ENCODE results near the gene OR52E2. TPM values are rescaled to one million over a fixed set of nuclear protein-coding genes. Genes with fewer than 3 reads are reported as not detected.

OR52E2 gene
- total and polyA plus RNA-seq, 2 of the 4 experiments (the other 2 are of a cell fraction) = not detected

DNA sequence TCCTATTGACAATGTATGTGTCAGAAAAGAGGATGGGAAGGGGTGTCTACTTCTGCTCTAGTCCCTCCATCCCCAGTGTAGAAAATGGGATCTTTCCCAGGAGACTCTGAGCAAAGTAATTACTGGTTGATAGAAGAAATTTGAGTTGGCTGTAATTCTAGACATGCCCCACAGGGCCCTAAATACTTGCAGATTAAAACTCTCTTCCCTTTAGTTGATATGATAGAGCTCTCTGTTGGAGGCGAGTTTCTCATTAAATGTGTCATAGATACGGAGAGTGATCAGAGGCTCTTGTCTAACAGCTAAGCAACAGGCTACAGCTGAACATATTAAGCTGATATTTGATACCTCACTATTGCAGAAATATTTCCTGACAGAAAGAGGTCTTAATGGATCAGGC is 42.8 kb upstream of the OR52E2 start:
- intact Hi-C loops (cut with micrococcal nuclease) = no loop called here
- Histone ChIP-seq H3K27me3 (ENCODE audit: control insufficient read depth, insufficient read depth, low read length) (0 out of 2 replicates have a peak, but pooled peaks cover 2% of the 10 kb centered on the region), H4K8ac (ENCODE audit: low read depth in 2 of 2, low read length in 2 of 2) (no peak overlapping the region), H4K91ac (ENCODE audit: insufficient read depth, low read depth, low read length) (no peak overlapping the region), H3K27ac (ENCODE audit: insufficient read depth, low read length) (no peak overlapping the region), H3K79me1 (ENCODE audit: low read depth in 1 of 2, low read length in 2 of 2) (no peaks in the 10 kb centered on the region), H2BK120ac (ENCODE audit: low read depth, low read length) (no peak overlapping the region), H2BK15ac (ENCODE audit: low read depth, low read length) (no peak overlapping the region), H2BK5ac (ENCODE audit: low read depth, low read length, poor library complexity, severe bottlenecking) (no peak overlapping the region), H3K4me2 (ENCODE audit: low read depth, low read length) (no peak overlapping the region), H3K4me1 (ENCODE audit: control insufficient read depth, insufficient read depth, low read length) (no peaks in the 10 kb centered on the region), H2BK20ac (ENCODE audit: low read depth, low read length) (no peak overlapping the region), H3K4ac (ENCODE audit: low read depth, low read length) (no peak overlapping the region), H3K23ac (ENCODE audit: low read depth, low read length) (no peak overlapping the region), H2AK5ac (ENCODE audit: low read depth, low read length) (no peak overlapping the region), H3K4me3 (ENCODE audit: insufficient read depth, low read depth, low read length) (no peak overlapping the region), H3K9me3 (ENCODE audit: control insufficient read depth, insufficient read depth, low read length) (no peaks in the 10 kb centered on the region), H3K14ac (replicated peaks; ENCODE audit: low read depth, low read length) (no peak overlapping the region), H3K36me3 (ENCODE audit: control insufficient read depth, insufficient read depth, low read length) (no peaks in the 10 kb centered on the region), H2AFZ (replicated peaks; ENCODE audit: low read length, poor library complexity) (no peak overlapping the region), H3K56ac (ENCODE audit: extremely low read depth, insufficient read depth, low read length) (no peak overlapping the region), H2AK9ac (replicated peaks; ENCODE audit: low read depth, low read length, poor library complexity) (no peak overlapping the region), H3K9me1 (ENCODE audit: insufficient read depth, low read length) (no peaks in the 10 kb centered on the region), H3K18ac (ENCODE audit: low read depth, low read length) (no peak overlapping the region), H3K9ac (ENCODE audit: low read depth, low read length) (no peak overlapping the region), H4K5ac (ENCODE audit: low read depth, low read length) (no peak overlapping the region), H4K20me1 (ENCODE audit: insufficient read depth, low read length) (no peaks in the 10 kb centered on the region)
- CTCF ChIA-PET = interaction anchor here (0.6 kb wide), 1 partner anchor 20 kb away, joined by 3 read pairs; no protein-coding TSS in a partner anchor
- dilution Hi-C loops (cut with HindIII; ENCODE audit: low sequenced_read_pairs, unreplicated experiment) = no loop called here
- BruUV-seq (replicated peaks) = no TSS peak
- in situ Hi-C loops (cut with MboI; ENCODE audit: low sequenced_read_pairs) = no loop called here
- ATAC-seq (ENCODE audit: low read depth) (no peak), DNase-seq (no peak)
- no CpG with 5 or more reads among the region's 2 CpGs for WGBS, 2 experiments (ENCODE audit: extremely low coverage in 2 of 2, insufficient read length in 1 of 2)
- POLR2A ChIA-PET (ENCODE audit: unreplicated experiment) = no interaction called here
- no peak for TF ChIP-seq FOS (IDR thresholded peaks at IDR 0.05; ENCODE audit: low read depth, low read length)
- TF ChIP-seq CHD1 (IDR thresholded peaks at IDR 0.05; ENCODE audit: low read depth, low read length) = no peak
- TF ChIP-seq BHLHE40 (IDR thresholded peaks at IDR 0.05; ENCODE audit: low read depth, low read length) = no peak
- TF ChIP-seq MAZ (IDR thresholded peaks at IDR 0.05; ENCODE audit: borderline replicate concordance, low read depth, low read length) = no peak
- TF ChIP-seq CEBPB (IDR thresholded peaks at IDR 0.05; ENCODE audit: low read depth, low read length) = no peak
- TF ChIP-seq RCOR1 (IDR thresholded peaks at IDR 0.05; ENCODE audit: insufficient replicate concordance, low read length) = no peak
- TF ChIP-seq, protein P1, sequence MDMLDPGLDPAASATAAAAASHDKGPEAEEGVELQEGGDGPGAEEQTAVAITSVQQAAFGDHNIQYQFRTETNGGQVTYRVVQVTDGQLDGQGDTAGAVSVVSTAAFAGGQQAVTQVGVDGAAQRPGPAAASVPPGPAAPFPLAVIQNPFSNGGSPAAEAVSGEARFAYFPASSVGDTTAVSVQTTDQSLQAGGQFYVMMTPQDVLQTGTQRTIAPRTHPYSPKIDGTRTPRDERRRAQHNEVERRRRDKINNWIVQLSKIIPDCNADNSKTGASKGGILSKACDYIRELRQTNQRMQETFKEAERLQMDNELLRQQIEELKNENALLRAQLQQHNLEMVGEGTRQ (IDR thresholded peaks at IDR 0.05; ENCODE audit: low read depth, low read length) = no peak
- no peak for TF ChIP-seq RAD21 (IDR thresholded peaks at IDR 0.05; ENCODE audit: low read length)
- TF ChIP-seq MXI1 (IDR thresholded peaks at IDR 0.05; ENCODE audit: borderline replicate concordance, low read depth, low read length) = no peak
- no peak for TF ChIP-seq RFX5 (IDR thresholded peaks at IDR 0.05; ENCODE audit: low read depth, low read length)
- no peak for TF ChIP-seq SMC3 (IDR thresholded peaks at IDR 0.05; ENCODE audit: low read depth, low read length)
- TF ChIP-seq MAFK (IDR thresholded peaks at IDR 0.05; ENCODE audit: low read depth, low read length) = no peak
- no peak for TF ChIP-seq POLR2A (IDR thresholded peaks at IDR 0.05; ENCODE audit: low read depth, low read length)
- TF ChIP-seq, protein P2, sequence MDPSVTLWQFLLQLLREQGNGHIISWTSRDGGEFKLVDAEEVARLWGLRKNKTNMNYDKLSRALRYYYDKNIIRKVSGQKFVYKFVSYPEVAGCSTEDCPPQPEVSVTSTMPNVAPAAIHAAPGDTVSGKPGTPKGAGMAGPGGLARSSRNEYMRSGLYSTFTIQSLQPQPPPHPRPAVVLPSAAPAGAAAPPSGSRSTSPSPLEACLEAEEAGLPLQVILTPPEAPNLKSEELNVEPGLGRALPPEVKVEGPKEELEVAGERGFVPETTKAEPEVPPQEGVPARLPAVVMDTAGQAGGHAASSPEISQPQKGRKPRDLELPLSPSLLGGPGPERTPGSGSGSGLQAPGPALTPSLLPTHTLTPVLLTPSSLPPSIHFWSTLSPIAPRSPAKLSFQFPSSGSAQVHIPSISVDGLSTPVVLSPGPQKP (IDR thresholded peaks at IDR 0.05; ENCODE audit: borderline replicate concordance, low read depth, low read length) = no peak
